ENCODE results near the gene PRC1. TPM values are rescaled to one million over a fixed set of nuclear protein-coding genes. Genes with fewer than 3 reads are reported as not detected.

Gene PRC1
- total RNA-seq, 2 donors from 2014 or later = 4.8 to 12.9 TPM

- peaks cover 0 to 49% of the 10 kb centered on the region in 2 donors for H3K4me1 ChIP-seq
Measured at GRCh38 chr15:90934949-90935751, 59.2 kb downstream of the PRC1 start, which contains the start of gene UNC45A. UNC45A (plus strand) TSS chr15:90935285; CDS start chr15:90935325, 40 bp downstream.

GRCh38 chr15:90934256-90934948, 59.9 kb downstream of the PRC1 start:
- TF ChIP-seq CTCF (IDR thresholded peaks at IDR 0.05) = peak; percentile 94 to 97

More at GRCh38 chr15:90934949-90935751, 59.2 kb downstream of the PRC1 start, which contains the start of gene UNC45A:
- TF ChIP-seq CTCF (IDR thresholded peaks at IDR 0.05) = no peak
- no peaks in the 10 kb centered on the region for H3K9me3 ChIP-seq
- no peaks in the 10 kb centered on the region for H3K27me3 ChIP-seq
- peak; percentile 88 for DNase-seq (ENCODE audit: low spot score)
- peaks cover 22% of the 10 kb centered on the region for H3K36me3 ChIP-seq
- H3K4me3 ChIP-seq = peak within 1 kb of the TSS; percentile 62 to 80
- H3K27ac ChIP-seq = peak within 1 kb of the TSS; percentile 81 to 86

GRCh38 chr15:90933301-90933700, 61.0 kb downstream of the PRC1 start:
- DNase-seq (ENCODE audit: low spot score) = no peak
- Histone ChIP-seq H3K27me3 (no peaks in the 10 kb centered on the region), H3K36me3 (peaks cover 4% of the 10 kb centered on the region), H3K9me3 (no peaks in the 10 kb centered on the region), H3K4me3 (no peak overlapping the region), H3K4me1 (peaks cover 0 to 54% of the 10 kb centered on the region in 2 donors), H3K27ac (peak overlapping the region; percentile 93 to 96)
- TF ChIP-seq CTCF (IDR thresholded peaks at IDR 0.05) = no peak

More at GRCh38 chr15:90934256-90934948, 59.9 kb downstream of the PRC1 start:
- Histone ChIP-seq H3K27me3 (no peaks in the 10 kb centered on the region), H3K27ac (peak overlapping the region; percentile 81 to 86), H3K4me1 (peaks cover 0 to 52% of the 10 kb centered on the region in 2 donors), H3K9me3 (no peaks in the 10 kb centered on the region), H3K36me3 (peaks cover 15% of the 10 kb centered on the region), H3K4me3 (peak overlapping the region; percentile 62 to 80)
- DNase-seq (ENCODE audit: low spot score) = peak; percentile 81

GRCh38 chr15:90932660-90932991, 61.7 kb downstream of the PRC1 start:
- peaks cover 0 to 54% of the 10 kb centered on the region in 2 donors for H3K4me1 ChIP-seq
- H3K36me3 ChIP-seq = no peaks in the 10 kb centered on the region
- no peaks in the 10 kb centered on the region for H3K9me3 ChIP-seq
- peak overlapping the region in 1 of 2 donors; percentile 86 for H3K4me3 ChIP-seq
- peak overlapping the region; percentile 93 to 96 for H3K27ac ChIP-seq
- DNase-seq (ENCODE audit: low spot score) = no peak
- H3K27me3 ChIP-seq = no peaks in the 10 kb centered on the region
- peak in 1 of 2 donors; percentile 6 for TF ChIP-seq CTCF (IDR thresholded peaks at IDR 0.05)

- TF ChIP-seq CTCF (IDR thresholded peaks at IDR 0.05) = peak; percentile 92 to 96
- peak within 1 kb of the TSS; percentile 93 to 96 for H3K27ac ChIP-seq
- peak; percentile 87 for DNase-seq (ENCODE audit: low spot score)
- H3K9me3 ChIP-seq = no peaks in the 10 kb centered on the region
- H3K4me3 ChIP-seq = peak within 1 kb of the TSS; percentile 59 to 86
- no peaks in the 10 kb centered on the region for H3K27me3 ChIP-seq
- H3K4me1 ChIP-seq = peaks cover 0 to 54% of the 10 kb centered on the region in 2 donors
- no peaks in the 10 kb centered on the region for H3K36me3 ChIP-seq
Measured at GRCh38 chr15:90931828-90932659, 62.3 kb downstream of the PRC1 start, which contains the start of gene HDDC3. HDDC3 (minus strand) TSS chr15:90932549; CDS start chr15:90932540, 9 bp downstream.

Measured in right atrium auricular region (tissue), 2 donors.